ENCODE results near the gene CRYBG2. TPM values are rescaled to one million over a fixed set of nuclear protein-coding genes. Genes with fewer than 3 reads are reported as not detected.
"Not testable (repeated sequence)": the region's sequence is repeated elsewhere in the genome, so short reads cannot be mapped to it uniquely, and the experiment has no call there.

Gene CRYBG2
- total RNA-seq, 1 experiment from 2014 or later: 21.1 TPM

DNA sequence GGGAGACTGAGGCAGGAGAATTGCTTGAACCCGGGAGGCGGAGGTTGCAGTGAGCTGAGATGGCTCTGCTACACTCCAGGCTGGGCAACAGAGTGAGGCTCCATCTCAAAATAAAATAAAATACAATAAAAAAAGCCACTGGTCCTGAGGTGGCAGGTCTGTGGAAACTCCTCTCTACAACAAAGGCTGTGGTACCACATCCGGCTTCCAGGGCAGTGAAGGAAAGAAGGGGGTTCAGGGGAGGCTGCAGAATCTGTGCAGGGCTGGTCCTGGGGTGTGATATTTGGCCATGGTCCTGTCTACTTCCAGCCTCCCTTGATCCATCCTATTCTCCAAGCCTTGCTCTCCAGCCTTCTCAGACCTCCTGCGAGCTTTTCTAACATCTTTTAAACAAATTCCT, 19.4 kb upstream of the CRYBG2 start:
- Mint-ChIP-seq H3K27me3 (ENCODE audit: low read depth) (peaks cover 7% of the 10 kb centered on the region), H3K4me3 (no peak overlapping the region), H3K27ac (no peak overlapping the region), H3K36me3 (no peaks in the 10 kb centered on the region; the same call in 1 of the 2 replicates), H3K9me3 (peaks cover 5% of the 10 kb centered on the region), H3K4me1 (peaks cover 19% of the 10 kb centered on the region)
- TF ChIP-seq GABPB1 (CRISPR knock-in tag; IDR thresholded peaks at IDR 0.05): no peak
- TF ChIP-seq NFATC4 (CRISPR knock-in tag; IDR thresholded peaks at IDR 0.05): no peak
- no peak for TF ChIP-seq ELF4 (CRISPR knock-in tag; IDR thresholded peaks at IDR 0.05; ENCODE audit: low read depth)
- TF ChIP-seq KAT7 (CRISPR knock-in tag; IDR thresholded peaks at IDR 0.05; ENCODE audit: borderline replicate concordance): no peak
- TF ChIP-seq, protein P1, sequence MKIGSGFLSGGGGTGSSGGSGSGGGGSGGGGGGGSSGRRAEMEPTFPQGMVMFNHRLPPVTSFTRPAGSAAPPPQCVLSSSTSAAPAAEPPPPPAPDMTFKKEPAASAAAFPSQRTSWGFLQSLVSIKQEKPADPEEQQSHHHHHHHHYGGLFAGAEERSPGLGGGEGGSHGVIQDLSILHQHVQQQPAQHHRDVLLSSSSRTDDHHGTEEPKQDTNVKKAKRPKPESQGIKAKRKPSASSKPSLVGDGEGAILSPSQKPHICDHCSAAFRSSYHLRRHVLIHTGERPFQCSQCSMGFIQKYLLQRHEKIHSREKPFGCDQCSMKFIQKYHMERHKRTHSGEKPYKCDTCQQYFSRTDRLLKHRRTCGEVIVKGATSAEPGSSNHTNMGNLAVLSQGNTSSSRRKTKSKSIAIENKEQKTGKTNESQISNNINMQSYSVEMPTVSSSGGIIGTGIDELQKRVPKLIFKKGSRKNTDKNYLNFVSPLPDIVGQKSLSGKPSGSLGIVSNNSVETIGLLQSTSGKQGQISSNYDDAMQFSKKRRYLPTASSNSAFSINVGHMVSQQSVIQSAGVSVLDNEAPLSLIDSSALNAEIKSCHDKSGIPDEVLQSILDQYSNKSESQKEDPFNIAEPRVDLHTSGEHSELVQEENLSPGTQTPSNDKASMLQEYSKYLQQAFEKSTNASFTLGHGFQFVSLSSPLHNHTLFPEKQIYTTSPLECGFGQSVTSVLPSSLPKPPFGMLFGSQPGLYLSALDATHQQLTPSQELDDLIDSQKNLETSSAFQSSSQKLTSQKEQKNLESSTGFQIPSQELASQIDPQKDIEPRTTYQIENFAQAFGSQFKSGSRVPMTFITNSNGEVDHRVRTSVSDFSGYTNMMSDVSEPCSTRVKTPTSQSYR (CRISPR knock-in tag; IDR thresholded peaks at IDR 0.05): no peak
- TF ChIP-seq, protein P2, sequence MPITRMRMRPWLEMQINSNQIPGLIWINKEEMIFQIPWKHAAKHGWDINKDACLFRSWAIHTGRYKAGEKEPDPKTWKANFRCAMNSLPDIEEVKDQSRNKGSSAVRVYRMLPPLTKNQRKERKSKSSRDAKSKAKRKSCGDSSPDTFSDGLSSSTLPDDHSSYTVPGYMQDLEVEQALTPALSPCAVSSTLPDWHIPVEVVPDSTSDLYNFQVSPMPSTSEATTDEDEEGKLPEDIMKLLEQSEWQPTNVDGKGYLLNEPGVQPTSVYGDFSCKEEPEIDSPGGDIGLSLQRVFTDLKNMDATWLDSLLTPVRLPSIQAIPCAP (CRISPR knock-in tag; IDR thresholded peaks at IDR 0.05): no peak
- TF ChIP-seq MXD4 (CRISPR knock-in tag; IDR thresholded peaks at IDR 0.05; ENCODE audit: borderline replicate concordance): no peak
- TF ChIP-seq ZSCAN18 (CRISPR knock-in tag; IDR thresholded peaks at IDR 0.05): no peak
- no peak for TF ChIP-seq ATF1 (CRISPR knock-in tag; IDR thresholded peaks at IDR 0.05)
- TF ChIP-seq ESRRA (CRISPR knock-in tag; IDR thresholded peaks at IDR 0.05; ENCODE audit: borderline replicate concordance): no peak
- TF ChIP-seq, protein P3, sequence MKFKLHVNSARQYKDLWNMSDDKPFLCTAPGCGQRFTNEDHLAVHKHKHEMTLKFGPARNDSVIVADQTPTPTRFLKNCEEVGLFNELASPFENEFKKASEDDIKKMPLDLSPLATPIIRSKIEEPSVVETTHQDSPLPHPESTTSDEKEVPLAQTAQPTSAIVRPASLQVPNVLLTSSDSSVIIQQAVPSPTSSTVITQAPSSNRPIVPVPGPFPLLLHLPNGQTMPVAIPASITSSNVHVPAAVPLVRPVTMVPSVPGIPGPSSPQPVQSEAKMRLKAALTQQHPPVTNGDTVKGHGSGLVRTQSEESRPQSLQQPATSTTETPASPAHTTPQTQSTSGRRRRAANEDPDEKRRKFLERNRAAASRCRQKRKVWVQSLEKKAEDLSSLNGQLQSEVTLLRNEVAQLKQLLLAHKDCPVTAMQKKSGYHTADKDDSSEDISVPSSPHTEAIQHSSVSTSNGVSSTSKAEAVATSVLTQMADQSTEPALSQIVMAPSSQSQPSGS (CRISPR knock-in tag; IDR thresholded peaks at IDR 0.05; ENCODE audit: borderline replicate concordance, low read depth): no peak
- ATAC-seq: no peak
- ChIA-PET POLR2A (no interaction called here), CTCF (interaction anchor here (0.5 to 2.4 kb wide), 7 partner anchors 8 to 162 kb away, joined by 3 to 12 read pairs (median 5); partner anchors contain the start of gene CEP85)
- DNase-seq (ENCODE audit: low spot score): no peak

- H3K27ac Mint-ChIP-seq; H3K9me3 Mint-ChIP-seq; POLR2A ChIA-PET; CTCF ChIA-PET; DNase-seq (ENCODE audit: low spot score); H3K4me3 Mint-ChIP-seq; H3K36me3 Mint-ChIP-seq; ATAC-seq; H3K27me3 Mint-ChIP-seq (ENCODE audit: low read depth): not testable (repeated sequence)
- H3K4me1 Mint-ChIP-seq: peaks cover 19% of the 10 kb centered on the region
Measured at GRCh38 chr1:26372611-26373010, 18.7 kb upstream of the CRYBG2 start, which contains the start of gene ZNF683. TSS of gene ZNF683 (minus strand) at chr1:26372750. CDS start at chr1:26368571, 4,179 bp downstream.

- POLR2A ChIA-PET: no interaction called here
- CTCF ChIA-PET: no interaction called here
- TF ChIP-seq, protein P4, sequence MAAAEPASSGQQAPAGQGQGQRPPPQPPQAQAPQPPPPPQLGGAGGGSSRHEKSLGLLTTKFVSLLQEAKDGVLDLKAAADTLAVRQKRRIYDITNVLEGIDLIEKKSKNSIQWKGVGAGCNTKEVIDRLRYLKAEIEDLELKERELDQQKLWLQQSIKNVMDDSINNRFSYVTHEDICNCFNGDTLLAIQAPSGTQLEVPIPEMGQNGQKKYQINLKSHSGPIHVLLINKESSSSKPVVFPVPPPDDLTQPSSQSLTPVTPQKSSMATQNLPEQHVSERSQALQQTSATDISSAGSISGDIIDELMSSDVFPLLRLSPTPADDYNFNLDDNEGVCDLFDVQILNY (CRISPR knock-in tag; IDR thresholded peaks at IDR 0.05): no peak
- TF ChIP-seq, protein P5, sequence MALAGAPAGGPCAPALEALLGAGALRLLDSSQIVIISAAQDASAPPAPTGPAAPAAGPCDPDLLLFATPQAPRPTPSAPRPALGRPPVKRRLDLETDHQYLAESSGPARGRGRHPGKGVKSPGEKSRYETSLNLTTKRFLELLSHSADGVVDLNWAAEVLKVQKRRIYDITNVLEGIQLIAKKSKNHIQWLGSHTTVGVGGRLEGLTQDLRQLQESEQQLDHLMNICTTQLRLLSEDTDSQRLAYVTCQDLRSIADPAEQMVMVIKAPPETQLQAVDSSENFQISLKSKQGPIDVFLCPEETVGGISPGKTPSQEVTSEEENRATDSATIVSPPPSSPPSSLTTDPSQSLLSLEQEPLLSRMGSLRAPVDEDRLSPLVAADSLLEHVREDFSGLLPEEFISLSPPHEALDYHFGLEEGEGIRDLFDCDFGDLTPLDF (CRISPR knock-in tag; IDR thresholded peaks at IDR 0.05): no peak
- TF ChIP-seq HMGA2 (CRISPR knock-in tag; IDR thresholded peaks at IDR 0.05) (no peak), FOXP4 (CRISPR knock-in tag; IDR thresholded peaks at IDR 0.05) (no peak), PRRX2 (CRISPR knock-in tag; IDR thresholded peaks at IDR 0.05) (no peak), ATF3 (CRISPR knock-in tag; conservative IDR thresholded peaks at IDR 0.05) (no peak), SP1 (CRISPR knock-in tag; conservative IDR thresholded peaks at IDR 0.05) (no peak), PREB (CRISPR knock-in tag; IDR thresholded peaks at IDR 0.05; ENCODE audit: borderline replicate concordance) (no peak)
Measured at GRCh38 chr1:26372039-26372438, 18.1 kb upstream of the CRYBG2 start.

More at GRCh38 chr1:26372039-26372438, 18.1 kb upstream of the CRYBG2 start:
- Mint-ChIP-seq H3K36me3 (no peaks in the 10 kb centered on the region; the same call in 1 of the 2 replicates), H3K27me3 (ENCODE audit: low read depth) (peaks cover 7% of the 10 kb centered on the region), H3K4me1 (peaks cover 19% of the 10 kb centered on the region), H3K4me3 (no peak overlapping the region), H3K27ac (no peak overlapping the region), H3K9me3 (peaks cover 5% of the 10 kb centered on the region)
- ATAC-seq (no peak), DNase-seq (ENCODE audit: low spot score) (no peak)

Measured in WTC11 (cell line).